Right renal cortex interstitium (tissue), 3 donors: ENCODE results near the gene TBC1D4. TPM values are rescaled to one million over a fixed set of nuclear protein-coding genes. Genes with fewer than 3 reads are reported as not detected.
"Not testable (repeated sequence)": the region's sequence is repeated elsewhere in the genome, so short reads cannot be mapped to it uniquely, and the experiment has no call there.

Source experiments
- DNase-seq, 3 donors: peaks; one replicate each; pipeline ENCODE4 v3.0.0-alpha.2; 2013; ENCODE audit warnings: low read depth in 3 of 3, low spot score in 2 of 3
- polyA plus RNA-seq, 3 donors: library from polyadenylated mRNA; unstranded; fragments of 120-200 nt; gene quantifications; one replicate each; pipeline ENCODE4 v1.2.1, GENCODE V29; 2013; ENCODE audit not compliant: insufficient read length in 3 of 3

The TBC1D4 gene
- polyA plus RNA-seq, 3 donors = 49.1 to 56.6 (median 53.3) TPM

DNA sequence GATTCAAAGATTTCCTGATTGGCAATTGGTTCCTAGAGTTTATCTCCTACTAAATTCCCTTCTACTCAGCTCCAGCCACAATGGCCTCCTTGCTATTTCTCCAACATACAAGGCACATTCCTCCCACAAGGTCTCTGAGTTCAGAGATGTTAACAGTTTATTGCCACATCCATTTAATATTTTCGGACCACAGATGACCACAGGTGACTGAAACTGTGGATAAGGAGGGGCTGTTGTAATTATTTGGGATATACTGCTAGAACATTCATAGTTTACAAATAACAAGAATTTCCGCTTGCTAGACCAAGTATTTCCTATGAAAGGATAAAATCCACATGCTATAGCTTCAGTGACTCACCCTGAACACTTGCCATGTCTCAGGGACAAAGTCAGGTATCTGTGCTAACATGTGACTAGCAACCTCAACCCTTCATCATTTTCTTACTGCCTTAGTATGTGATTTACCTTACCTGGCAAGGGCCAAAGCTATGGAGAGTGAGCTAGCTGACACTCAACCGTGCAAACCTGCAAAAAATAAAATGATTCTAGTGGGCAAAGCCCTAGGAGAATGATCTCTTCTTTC lies 117.7 kb downstream of the TBC1D4 start:
- DNase-seq = no peak

- DNase-seq = no peak
These were observed 118.6 kb downstream of the TBC1D4 start for GRCh38 chr13:75363371-75363770.

DNA sequence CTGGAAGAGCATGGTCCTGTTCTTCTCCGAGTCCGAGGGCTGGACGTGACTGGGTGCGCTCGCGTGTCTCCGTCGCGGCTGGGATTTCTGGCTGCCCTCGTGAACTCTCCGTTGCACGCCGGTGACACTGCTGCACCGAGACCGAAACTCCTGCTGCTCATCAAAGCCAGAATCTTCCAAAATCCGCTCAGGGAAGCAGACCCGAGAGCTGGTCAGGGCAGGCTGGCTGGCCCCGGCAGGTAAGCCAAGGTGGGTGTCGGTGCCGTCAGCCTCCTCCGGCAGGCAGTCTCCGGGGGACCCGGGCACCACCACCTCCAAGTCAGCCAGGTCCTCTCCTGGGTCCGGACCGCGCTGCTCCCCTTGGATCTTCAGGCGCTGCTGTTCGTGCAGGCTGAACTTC lies 119.9 kb downstream of the TBC1D4 start:
- DNase-seq = no peak

GRCh38 chr13:75360170-75360569 lies 121.8 kb downstream of the TBC1D4 start:
- no peak for DNase-seq

GRCh38 chr13:75359266-75359665 lies 122.7 kb downstream of the TBC1D4 start:
- DNase-seq = no peak

DNA sequence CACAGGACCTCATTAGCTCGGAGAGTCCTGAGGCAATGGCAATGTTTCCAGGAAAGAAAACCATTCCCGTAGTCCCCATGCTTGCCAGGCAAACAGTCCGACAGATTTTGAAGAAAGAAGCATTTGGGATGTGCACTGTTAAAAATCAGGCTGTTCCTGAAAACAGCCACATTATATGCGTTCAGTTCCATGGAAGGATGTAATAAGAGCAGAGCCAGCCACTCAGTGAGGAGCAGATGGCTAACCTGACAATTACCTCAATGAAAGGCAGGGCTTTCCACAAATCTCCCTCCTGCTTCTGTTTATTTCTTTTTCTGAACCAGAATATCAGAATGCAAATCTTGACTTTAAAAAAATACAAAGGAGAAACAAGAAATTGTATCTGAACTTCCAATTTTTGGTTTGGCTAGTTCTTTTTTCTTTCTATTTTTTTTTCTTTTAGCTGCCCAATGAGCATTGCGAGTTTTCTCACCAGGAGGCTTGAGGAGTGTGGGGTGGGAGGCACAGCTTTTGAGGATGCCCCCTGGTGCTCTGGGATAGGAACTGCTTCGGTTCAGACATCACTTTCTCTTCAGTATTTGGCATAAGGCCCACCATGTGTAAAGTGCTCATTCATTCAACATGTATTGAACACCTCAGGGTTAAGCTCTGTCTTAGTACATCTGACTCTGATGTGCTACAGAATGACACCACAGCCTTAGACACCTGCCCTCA lies 124.2 kb downstream of the TBC1D4 start:
- DNase-seq = no peak

GRCh38 chr13:75356421-75356820 lies 125.5 kb downstream of the TBC1D4 start:
- DNase-seq = no peak

- DNase-seq = no peak
These were observed 126.4 kb downstream of the TBC1D4 start for GRCh38 chr13:75355609-75356008.

GRCh38 chr13:75353781-75354193 lies 128.2 kb downstream of the TBC1D4 start:
- DNase-seq = no peak

DNA sequence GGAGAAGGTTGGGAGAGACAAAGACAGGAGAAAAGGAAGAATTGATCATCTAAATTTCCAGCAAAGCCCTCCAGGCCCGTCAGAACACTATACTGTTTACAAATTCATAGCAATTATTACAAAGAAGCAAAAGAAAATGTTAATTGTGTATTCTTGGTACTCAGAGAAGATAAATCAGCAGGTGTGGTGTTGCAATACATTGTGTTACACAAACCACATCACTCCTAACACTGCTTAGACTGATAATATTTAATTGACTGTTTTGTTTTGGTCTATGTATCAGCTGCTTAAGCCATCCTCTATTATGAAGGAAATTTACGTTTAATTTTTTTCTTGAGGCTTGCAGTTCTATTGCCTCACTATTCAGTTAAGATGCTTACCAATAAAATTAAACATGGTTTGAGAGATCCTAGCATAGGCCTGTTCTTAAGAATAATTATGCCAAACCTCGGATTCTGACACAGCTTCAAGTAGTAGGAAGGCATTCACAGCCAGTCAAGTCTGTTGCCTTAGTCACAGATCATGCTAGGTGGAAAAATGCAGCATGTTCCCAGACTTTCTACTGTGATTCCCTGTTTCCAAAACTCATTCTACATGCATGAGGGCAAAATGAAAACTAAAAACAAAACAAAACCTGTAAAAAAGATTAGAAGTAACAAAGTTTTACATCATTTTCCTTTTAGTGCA lies 129.2 kb downstream of the TBC1D4 start:
- DNase-seq = no peak

- DNase-seq = not testable (repeated sequence)
These were observed 130.4 kb downstream of the TBC1D4 start for GRCh38 chr13:75351538-75351937.

DNA sequence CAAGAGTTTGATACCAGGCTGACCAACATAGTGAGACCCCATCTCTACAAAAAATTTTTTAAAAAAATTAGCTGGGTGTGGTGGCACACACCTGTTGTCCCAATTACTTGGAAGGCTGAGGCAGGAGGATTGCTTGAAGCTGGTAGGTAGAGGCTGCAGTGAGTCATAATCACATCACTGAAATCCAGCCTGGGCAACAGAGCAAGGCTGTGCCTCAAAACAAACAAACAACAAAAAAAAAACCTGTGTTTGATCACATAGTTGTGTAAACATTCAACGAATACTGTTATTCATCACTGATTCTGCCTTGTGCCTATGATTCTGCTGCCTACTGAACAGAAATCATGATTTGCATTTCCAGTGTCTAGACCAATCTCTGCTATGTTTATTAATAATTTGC lies 134.0 kb downstream of the TBC1D4 start:
- no peak for DNase-seq

DNA sequence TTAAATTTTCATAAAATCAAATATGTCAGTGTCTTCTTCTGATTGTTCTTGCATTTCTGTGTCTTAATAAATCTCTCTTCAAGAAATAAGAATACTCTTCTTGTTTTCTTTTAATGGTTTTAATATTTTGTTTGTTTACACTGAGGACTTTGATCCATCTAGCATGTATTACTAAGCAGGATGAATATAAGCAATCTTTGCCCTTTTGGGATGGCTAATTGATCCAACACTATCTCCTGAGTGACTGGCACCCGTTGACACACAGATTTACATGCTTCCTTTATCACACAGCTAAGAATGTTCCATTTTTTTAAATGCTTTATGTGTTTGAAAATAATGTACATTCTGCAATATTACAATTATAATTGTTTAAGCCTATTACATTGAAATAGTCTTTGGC lies 134.5 kb downstream of the TBC1D4 start:
- DNase-seq = no peak

DNA sequence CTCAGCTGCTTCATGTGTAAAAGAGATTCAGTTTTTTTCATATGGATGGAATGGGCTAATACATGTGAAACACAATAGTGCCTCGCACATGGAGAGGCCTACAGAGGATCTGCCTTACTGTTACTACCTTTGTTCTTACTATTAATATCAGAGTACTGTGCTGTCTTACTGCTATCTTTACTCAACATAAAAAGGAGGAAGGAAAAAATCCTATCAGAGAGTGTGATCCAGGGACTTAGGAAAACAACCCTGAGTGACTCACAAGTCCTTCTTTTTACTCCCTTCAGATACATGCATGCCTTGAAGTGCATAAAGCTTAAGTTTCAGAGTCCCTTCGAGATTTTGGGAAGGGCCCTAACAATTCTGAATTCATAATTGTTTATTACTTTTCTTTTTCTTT lies 136.8 kb downstream of the TBC1D4 start:
- no peak for DNase-seq

DNA sequence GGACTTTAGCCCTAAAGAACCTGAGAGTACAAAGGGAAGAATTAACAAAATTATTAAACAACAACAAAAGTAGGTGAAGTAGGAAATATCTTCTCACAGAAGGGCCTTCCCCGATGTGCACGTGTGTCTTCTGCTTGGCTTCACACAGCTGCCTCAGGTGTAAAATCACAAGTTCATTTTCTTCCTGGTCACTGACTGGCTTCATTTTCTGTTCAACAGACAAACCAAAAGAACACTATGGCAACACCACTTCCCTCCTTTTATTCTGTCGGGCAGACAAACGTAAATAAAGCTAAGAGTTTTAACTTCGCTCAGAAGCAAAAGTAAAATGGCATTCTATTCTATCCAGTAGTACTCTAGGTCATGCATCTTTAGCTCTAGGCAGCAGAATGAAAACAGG lies 140.9 kb downstream of the TBC1D4 start:
- DNase-seq = no peak

GRCh38 chr13:75339635-75340374 lies 142.2 kb downstream of the TBC1D4 start:
- no peak for DNase-seq

GRCh38 chr13:75334634-75335447 lies 147.1 kb downstream of the TBC1D4 start:
- DNase-seq = no peak

- no peak for DNase-seq
These were observed 148.9 kb downstream of the TBC1D4 start for GRCh38 chr13:75333103-75333502.

DNA sequence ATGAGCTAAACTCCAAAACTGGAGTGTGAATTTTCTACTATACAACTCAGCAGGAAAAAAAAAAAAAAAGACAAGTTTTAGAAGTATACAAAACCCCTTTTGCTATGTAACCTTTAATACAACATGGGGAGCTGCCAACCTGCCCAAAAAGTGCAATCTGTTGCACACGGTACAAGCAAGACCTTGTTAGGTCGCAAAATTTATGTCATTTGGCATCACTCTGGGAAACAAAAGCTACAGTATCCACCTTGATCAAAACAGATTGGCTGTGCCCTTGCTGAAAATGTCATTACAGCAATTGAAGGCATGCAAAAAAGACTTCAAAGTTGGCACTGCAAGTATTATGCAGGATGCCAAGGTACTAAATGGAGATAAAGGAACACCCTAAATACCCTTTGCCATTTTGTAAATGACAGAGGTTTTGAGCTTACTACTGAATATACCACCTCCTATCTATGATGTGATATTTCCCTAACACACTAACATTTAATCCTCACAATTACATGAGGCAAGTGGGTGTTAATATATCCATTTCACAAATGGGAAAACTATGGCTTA lies 150.1 kb downstream of the TBC1D4 start:
- DNase-seq = no peak

DNA sequence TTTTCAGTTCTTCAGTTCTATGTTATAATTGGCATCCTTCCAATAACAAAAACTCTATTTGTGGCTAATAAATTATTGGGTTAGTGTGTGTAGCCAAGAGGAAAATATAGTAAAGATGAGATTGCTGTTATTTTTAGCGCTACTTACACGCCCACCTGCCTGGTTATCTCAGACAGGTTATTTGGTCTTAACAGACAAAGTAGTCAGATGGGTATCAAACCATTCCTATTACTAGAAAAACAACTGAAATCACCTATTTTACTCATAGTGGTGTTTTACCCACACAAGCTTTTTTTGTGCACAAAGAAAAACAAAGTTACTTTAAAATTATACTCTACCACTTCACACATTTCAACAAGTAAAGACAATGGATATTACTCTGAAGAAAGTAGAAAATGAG lies 151.2 kb downstream of the TBC1D4 start:
- no peak for DNase-seq
